Measurements from ENCODE around the gene NUDCD3.

Gene NUDCD3

GRCh38 chr7:44396931-44397545 is 93.4 kb downstream of the NUDCD3 start:
- DNase-seq, result no peak

GRCh38 chr7:44396496-44396895 is 94.0 kb downstream of the NUDCD3 start:
- DNase-seq, result no peak

GRCh38 chr7:44395067-44395466 is 95.4 kb downstream of the NUDCD3 start:
- DNase-seq, result no peak

- DNase-seq, result no peak
These were observed 95.8 kb downstream of the NUDCD3 start for GRCh38 chr7:44394636-44395035.

- DNase-seq, result no peak
These were observed 96.4 kb downstream of the NUDCD3 start for GRCh38 chr7:44394112-44394447.

GRCh38 chr7:44393238-44394111 is 97.0 kb downstream of the NUDCD3 start:
- DNase-seq, result no peak

GRCh38 chr7:44392618-44393010 is 97.8 kb downstream of the NUDCD3 start:
- no peak for DNase-seq

- DNase-seq, result no peak
These were observed 98.5 kb downstream of the NUDCD3 start for GRCh38 chr7:44391746-44392617.

- DNase-seq, result no peak
These were observed 99.3 kb downstream of the NUDCD3 start for GRCh38 chr7:44391171-44391570.

- no peak for DNase-seq
These were observed 99.8 kb downstream of the NUDCD3 start for GRCh38 chr7:44390701-44391100.

- no peak for DNase-seq
These were observed 102.1 kb downstream of the NUDCD3 start for GRCh38 chr7:44388089-44388970.

GRCh38 chr7:44387389-44387788 is 103.1 kb downstream of the NUDCD3 start:
- no peak for DNase-seq

GRCh38 chr7:44386139-44386913 is 104.1 kb downstream of the NUDCD3 start:
- DNase-seq, result no peak

- no peak for DNase-seq
These were observed 104.9 kb downstream of the NUDCD3 start for GRCh38 chr7:44385434-44386138.

GRCh38 chr7:44384586-44385433 is 105.6 kb downstream of the NUDCD3 start:
- no peak for DNase-seq

- no peak for DNase-seq
These were observed 106.9 kb downstream of the NUDCD3 start for GRCh38 chr7:44383566-44383965.

- no peak for DNase-seq
These were observed 107.8 kb downstream of the NUDCD3 start for GRCh38 chr7:44382459-44383265.

GRCh38 chr7:44381494-44382220 is 108.8 kb downstream of the NUDCD3 start:
- no peak for DNase-seq

Data from stimulated activated CD4-positive, alpha-beta T cell treated with anti-CD3 and anti-CD28 coated beads, Interleukin-4, amount 100 ng/mL, for 24 hours (primary cell).